Activated naive CD8-positive, alpha-beta T cell treated with anti-CD3 and anti-CD28 coated beads for 36 hours (primary cell): Measurements from ENCODE around the gene POLR2J. TPM values are rescaled to one million over a fixed set of nuclear protein-coding genes. Genes with fewer than 3 reads are reported as not detected.
"Not testable (repeated sequence)": the region's sequence is repeated elsewhere in the genome, so short reads cannot be mapped to it uniquely, and the experiment has no call there.

Experiments used
- DNase-seq: peaks from one replicate; pipeline ENCODE4 v3.0.0; 2021
- H3K27ac Mint-ChIP-seq: one replicate; pipeline ENCODE4 v1.8.0; 2022; ENCODE audit warnings: mild to moderate bottlenecking, moderate library complexity, mixed read lengths
- H3K27me3 Mint-ChIP-seq: one replicate; pipeline ENCODE4 v1.8.0; 2022; ENCODE audit warnings: mild to moderate bottlenecking, mixed read lengths
- H3K36me3 Mint-ChIP-seq: one replicate; pipeline ENCODE4 v1.8.0; 2021; ENCODE audit warnings: mild to moderate bottlenecking, mixed read lengths
- H3K4me1 Mint-ChIP-seq: one replicate; pipeline ENCODE4 v1.8.0; 2021; ENCODE audit warnings: mixed read lengths
- H3K4me3 Mint-ChIP-seq: one replicate; pipeline ENCODE4 v1.8.0; 2022; ENCODE audit warnings: mild to moderate bottlenecking, moderate library complexity, mixed read lengths
- H3K9me3 Mint-ChIP-seq: one replicate; pipeline ENCODE4 v1.8.0; 2022; ENCODE audit warnings: mixed read lengths
- total RNA-seq, 2 experiments: library from RNA; stranded (reverse); gene quantifications; one replicate each; pipeline ENCODE4 v1.2.3, GENCODE V29; 2021

The POLR2J gene
- total RNA-seq, 2 experiments from 2014 or later = 63.5 to 67.1 TPM

DNA sequence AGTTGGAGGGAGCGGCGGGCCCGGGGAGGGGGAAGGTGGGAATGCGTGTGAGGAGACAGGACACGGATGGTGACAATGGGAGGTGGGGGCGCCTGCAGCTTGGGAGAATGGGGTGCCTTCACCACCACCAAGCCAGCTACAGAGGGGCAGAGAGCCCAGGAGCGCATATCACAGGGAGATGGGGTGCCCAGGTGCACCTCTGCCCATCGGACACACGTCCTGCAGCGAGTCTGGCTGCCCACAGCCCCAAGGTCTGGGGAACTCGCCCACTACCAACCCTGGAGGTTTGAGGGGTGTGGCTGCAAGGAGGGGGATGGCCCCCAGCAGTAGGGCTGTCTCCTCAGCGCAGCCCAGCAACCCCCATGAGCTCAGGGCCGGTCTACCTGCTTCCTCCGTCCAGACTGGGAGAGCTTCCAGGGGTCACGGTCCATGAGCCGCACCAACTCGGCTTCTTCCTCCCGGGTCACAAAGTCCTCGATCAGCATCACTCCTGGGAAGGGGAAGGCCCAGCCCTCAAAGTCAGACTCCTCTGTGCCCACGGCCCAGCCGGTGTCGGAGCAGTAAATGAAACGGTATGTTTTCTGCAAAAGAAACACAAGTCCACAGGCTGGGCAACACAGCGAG lies 19.4 kb downstream of the POLR2J start:
- H3K9me3 Mint-ChIP-seq = no peaks in the 10 kb centered on the region
- no peak for DNase-seq
- H3K36me3 Mint-ChIP-seq = peaks cover 2% of the 10 kb centered on the region
- peaks cover 7% of the 10 kb centered on the region for H3K4me1 Mint-ChIP-seq
- H3K27me3 Mint-ChIP-seq = no peaks in the 10 kb centered on the region
- H3K27ac Mint-ChIP-seq = no peak overlapping the region
- H3K4me3 Mint-ChIP-seq = no peak overlapping the region

DNA sequence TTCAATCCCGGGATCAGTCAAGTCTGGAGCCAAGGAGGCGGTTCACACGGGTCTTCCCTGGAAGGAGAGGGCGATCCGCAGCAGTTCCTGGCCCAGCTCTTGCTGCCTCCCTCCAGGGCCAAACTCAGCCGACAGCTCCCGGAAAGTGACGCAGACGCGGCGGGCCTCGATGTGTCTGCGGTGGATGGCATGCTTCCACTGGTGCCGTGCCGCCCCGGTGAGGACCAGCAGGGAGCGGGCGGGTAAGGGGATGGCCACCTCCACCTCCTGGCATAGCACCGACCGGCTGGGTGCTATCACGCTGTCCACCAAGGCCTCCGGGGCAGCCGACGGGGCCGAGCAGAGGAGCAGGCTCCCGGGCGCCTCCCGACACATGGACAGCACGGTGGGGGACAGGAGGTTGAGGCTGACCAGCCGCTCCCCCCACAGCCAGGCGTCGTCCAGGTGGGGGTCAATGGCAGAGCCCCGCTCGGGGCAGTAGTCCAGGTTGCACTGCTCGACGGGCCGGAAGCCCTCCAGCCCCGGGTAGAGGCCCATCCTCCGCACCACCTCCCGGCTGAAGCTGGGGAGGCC lies 21.3 kb downstream of the POLR2J start:
- Mint-ChIP-seq H3K4me1 (no peaks in the 10 kb centered on the region), H3K9me3 (no peaks in the 10 kb centered on the region), H3K4me3 (no peak overlapping the region), H3K36me3 (peaks cover 2% of the 10 kb centered on the region), H3K27ac (no peak overlapping the region), H3K27me3 (no peaks in the 10 kb centered on the region)
- no peak for DNase-seq

DNA sequence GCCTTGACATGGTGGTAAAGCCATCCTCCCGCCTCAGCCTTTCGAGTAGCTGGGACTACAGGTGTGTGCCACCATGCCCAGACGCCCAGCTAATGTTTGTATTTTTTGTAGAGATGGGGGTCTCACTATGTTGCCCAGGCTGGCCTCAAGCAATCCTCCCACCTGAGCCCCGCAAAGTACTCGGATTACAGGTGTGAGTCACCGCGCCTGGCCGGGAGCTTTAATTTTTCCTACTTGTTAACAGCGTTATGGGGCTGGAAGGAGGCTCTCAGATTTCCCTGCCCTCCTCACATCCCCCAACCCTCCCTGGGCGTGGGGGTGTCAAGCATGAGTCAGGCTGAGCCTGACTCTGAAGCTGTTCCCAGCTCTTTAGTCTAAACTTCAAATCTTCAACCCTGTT lies 22.4 kb downstream of the POLR2J start:
- no peaks in the 10 kb centered on the region for H3K4me1 Mint-ChIP-seq

DNA sequence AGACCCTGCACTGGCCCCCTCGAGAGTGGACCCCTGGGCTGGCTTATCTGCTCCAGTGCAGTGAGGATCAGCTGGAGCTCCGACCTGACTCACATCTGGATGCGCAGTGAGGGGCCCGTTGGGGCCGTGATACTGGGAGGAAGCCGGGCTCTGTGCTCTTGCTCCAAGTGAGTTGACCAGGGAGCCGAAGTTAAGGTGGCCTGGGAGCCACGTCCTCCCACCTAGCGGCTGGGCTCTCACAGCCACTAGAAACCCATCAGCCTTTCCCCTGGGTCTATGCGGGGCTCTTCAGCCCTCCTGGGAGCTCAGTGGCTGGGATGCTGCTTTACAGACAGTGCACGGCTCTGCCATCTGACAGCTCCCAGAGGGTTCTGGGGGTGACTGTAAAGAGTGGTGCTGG lies 23.1 kb downstream of the POLR2J start:
- Mint-ChIP-seq H3K27ac (no peak overlapping the region), H3K4me3 (no peak overlapping the region), H3K36me3 (peaks cover 2% of the 10 kb centered on the region), H3K27me3 (no peaks in the 10 kb centered on the region), H3K4me1 (no peaks in the 10 kb centered on the region), H3K9me3 (no peaks in the 10 kb centered on the region)
- DNase-seq = no peak

More for the DNA sequence above, 22.4 kb downstream of the POLR2J start:
- no peaks in the 10 kb centered on the region for H3K27me3 Mint-ChIP-seq
- H3K27ac Mint-ChIP-seq = no peak overlapping the region
- H3K9me3 Mint-ChIP-seq = no peaks in the 10 kb centered on the region
- H3K36me3 Mint-ChIP-seq = peaks cover 2% of the 10 kb centered on the region
- DNase-seq = no peak
- H3K4me3 Mint-ChIP-seq = no peak overlapping the region

DNA sequence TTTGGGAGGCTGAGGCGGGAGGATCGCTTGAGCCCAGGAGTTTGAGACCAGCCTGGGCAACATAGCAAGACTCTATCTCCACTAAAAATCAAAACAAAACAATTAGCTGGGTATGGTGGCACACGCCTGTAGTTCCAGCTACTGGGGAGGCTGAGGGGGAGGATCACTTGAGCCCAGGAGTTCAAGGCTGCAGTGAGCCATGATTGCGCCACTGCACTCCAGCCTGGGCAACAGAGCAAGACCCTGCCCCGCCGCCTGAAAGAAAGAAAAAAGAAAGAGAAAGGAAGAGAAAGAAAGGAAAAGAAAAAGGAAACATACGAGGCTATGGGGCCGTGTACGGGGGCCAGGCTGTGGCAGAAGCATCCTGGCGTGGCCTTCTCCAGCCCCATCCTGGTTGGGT lies 23.8 kb downstream of the POLR2J start:
- H3K4me1 Mint-ChIP-seq, DNase-seq, H3K36me3 Mint-ChIP-seq, H3K27ac Mint-ChIP-seq, H3K4me3 Mint-ChIP-seq, H3K9me3 Mint-ChIP-seq, H3K27me3 Mint-ChIP-seq: not testable (repeated sequence)

DNA sequence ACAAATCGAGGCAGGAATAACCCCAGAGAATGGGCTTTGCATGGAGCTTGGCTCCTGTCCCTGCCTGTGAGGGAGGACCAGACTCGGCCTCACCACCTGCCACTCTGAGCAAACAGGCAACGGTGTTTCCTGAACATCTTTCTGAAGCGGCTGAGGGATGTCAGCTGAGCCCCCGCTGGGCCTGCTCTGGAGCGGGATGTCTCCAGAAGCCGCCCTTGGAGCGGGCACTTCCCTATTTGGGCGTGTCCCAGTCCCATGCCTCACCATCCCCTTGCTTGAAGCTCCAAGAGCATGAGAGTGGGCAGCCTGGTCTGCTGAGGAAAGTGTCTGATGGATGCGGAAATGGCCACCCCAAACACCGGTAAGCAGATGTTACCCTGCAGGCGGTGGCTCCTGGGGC lies 24.3 kb downstream of the POLR2J start:
- H3K27me3 Mint-ChIP-seq = no peaks in the 10 kb centered on the region
- H3K36me3 Mint-ChIP-seq = peaks cover 2% of the 10 kb centered on the region
- no peak overlapping the region for H3K27ac Mint-ChIP-seq
- no peak overlapping the region for H3K4me3 Mint-ChIP-seq
- H3K4me1 Mint-ChIP-seq = no peaks in the 10 kb centered on the region
- no peaks in the 10 kb centered on the region for H3K9me3 Mint-ChIP-seq
- no peak for DNase-seq

DNA sequence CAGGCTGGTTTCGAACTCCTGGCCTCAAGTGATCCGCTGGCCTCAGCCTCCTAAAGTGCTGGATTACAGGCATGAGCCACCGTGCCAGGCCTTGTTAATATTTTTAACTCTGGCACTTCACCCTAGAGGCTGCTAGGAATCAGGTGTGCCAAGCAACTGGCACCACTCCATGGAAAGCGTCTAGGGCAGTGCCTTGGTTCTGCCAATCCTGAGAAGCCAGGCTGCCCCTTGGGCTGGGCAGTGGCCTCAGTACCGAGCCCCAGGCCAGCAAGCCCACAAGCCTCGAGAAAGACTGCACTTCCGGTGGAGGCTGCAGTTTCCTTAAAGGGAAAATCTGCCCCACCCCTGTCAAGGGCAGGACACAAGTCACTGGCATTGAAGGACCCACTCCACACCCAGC lies 25.4 kb downstream of the POLR2J start:
- peaks cover under 1% of the 10 kb centered on the region for H3K4me1 Mint-ChIP-seq
- H3K27ac Mint-ChIP-seq = no peak overlapping the region
- peaks cover 4% of the 10 kb centered on the region for H3K36me3 Mint-ChIP-seq
- H3K27me3 Mint-ChIP-seq = no peaks in the 10 kb centered on the region
- no peak overlapping the region for H3K4me3 Mint-ChIP-seq
- no peaks in the 10 kb centered on the region for H3K9me3 Mint-ChIP-seq
- DNase-seq = no peak

DNA sequence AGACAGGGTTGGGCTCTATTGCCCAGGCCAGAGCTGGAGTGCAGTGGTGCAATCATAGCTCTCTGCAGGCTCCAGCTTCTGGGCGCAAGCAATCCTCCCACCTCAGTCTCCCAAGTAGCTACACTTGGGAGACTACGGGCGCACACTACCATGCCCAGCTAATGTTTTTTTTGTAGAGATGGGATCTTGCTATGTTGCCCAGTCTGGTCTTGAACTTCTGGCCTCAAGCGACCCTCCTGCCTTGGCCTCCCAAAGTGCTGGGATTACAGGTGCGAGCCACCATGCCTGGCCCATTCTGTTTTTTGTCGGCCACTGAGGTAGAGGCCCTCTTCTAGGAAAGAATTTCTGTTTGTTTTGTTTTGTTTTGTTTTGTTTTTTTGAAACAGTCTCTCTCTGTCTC lies 26.3 kb downstream of the POLR2J start:
- H3K4me1 Mint-ChIP-seq = peaks cover 2% of the 10 kb centered on the region
- peaks cover 4% of the 10 kb centered on the region for H3K36me3 Mint-ChIP-seq
- no peaks in the 10 kb centered on the region for H3K27me3 Mint-ChIP-seq
- no peaks in the 10 kb centered on the region for H3K9me3 Mint-ChIP-seq
- DNase-seq = no peak
- H3K4me3 Mint-ChIP-seq = no peak overlapping the region
- H3K27ac Mint-ChIP-seq = no peak overlapping the region

DNA sequence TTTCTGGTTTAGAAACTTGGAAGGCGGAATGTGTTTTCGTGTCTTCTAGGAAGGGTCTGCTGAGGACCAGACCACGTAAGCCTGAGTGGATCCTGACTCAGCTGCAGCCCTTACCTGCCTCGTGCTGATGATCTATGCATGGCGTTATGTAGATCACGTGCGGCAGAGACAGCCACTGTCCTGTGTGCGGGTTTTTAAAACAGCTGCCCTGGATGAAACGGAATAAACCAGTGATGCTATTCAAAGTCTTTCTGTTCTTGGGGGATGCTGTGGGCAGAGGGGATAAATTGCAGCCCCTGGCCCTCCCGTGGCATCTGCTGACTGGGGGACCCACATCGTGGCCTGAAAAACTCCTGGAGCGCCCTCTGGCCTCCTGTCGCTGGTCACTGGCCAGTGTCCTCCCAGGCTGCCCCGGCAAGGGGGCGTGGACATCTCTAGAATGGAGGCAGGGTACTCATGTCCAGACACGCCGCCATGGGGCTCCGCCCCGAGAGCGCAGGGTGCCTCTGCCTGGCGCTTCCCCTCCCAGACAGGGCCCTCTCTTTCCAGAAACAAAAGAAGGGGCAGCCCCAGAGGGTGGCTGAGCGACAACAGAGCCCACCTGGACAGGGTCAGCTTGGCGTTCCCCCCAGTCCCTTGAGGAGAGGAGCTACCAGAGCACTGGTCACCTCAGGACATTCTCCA lies 27.2 kb downstream of the POLR2J start:
- Mint-ChIP-seq H3K27ac (no peak overlapping the region), H3K4me1 (peaks cover 2% of the 10 kb centered on the region), H3K9me3 (no peaks in the 10 kb centered on the region), H3K4me3 (no peak overlapping the region), H3K27me3 (no peaks in the 10 kb centered on the region), H3K36me3 (peaks cover 4% of the 10 kb centered on the region)
- no peak for DNase-seq

DNA sequence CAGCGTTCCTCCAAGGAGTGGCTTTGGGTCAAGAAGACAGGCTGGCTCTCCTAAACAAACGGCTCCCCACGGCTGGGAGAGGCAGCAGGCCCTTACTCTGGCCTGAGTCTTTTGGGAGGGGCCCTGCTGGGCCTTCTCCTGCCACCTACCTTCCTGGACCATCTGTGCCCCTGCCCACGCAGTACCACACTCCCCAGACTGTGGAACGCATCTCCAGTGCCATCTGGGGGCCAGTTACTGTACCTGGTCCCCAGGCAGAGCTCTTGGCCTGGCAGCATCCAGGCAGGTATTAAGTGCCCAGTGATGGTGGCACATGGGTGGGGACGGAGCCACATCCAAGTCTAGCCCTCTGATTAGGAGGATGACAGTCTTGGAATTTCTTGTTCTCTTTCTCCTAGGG lies 28.5 kb downstream of the POLR2J start:
- peak; percentile 42 for DNase-seq
- no peak overlapping the region for H3K27ac Mint-ChIP-seq
- H3K4me3 Mint-ChIP-seq = no peak overlapping the region
- H3K9me3 Mint-ChIP-seq = no peaks in the 10 kb centered on the region
- H3K27me3 Mint-ChIP-seq = no peaks in the 10 kb centered on the region
- H3K4me1 Mint-ChIP-seq = peaks cover 4% of the 10 kb centered on the region
- H3K36me3 Mint-ChIP-seq = peaks cover 4% of the 10 kb centered on the region

DNA sequence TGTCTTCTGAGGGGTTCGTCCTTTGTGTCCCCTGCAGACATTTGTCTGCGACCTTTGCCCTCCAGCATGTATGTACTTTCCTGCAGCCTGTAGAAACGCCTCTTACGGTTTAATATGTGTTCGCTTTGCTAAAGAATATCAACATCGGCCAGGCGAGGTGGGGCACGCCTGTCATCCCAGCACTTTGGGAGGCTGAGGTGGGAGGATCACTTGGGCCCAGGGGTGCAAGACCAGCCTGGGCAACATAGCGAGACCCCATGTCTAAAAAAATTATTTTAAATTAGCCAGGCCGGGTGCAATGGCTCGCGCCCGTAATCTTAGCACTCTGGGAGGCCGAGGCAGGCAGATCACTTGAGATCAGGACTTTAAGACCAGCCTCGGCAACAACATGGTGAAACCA lies 29.6 kb downstream of the POLR2J start:
- DNase-seq = no peak
- H3K4me1 Mint-ChIP-seq = peaks cover 8% of the 10 kb centered on the region
- no peak overlapping the region for H3K4me3 Mint-ChIP-seq
- no peak overlapping the region for H3K27ac Mint-ChIP-seq
- H3K27me3 Mint-ChIP-seq = no peaks in the 10 kb centered on the region
- H3K9me3 Mint-ChIP-seq = no peaks in the 10 kb centered on the region
- H3K36me3 Mint-ChIP-seq = peaks cover 7% of the 10 kb centered on the region

DNA sequence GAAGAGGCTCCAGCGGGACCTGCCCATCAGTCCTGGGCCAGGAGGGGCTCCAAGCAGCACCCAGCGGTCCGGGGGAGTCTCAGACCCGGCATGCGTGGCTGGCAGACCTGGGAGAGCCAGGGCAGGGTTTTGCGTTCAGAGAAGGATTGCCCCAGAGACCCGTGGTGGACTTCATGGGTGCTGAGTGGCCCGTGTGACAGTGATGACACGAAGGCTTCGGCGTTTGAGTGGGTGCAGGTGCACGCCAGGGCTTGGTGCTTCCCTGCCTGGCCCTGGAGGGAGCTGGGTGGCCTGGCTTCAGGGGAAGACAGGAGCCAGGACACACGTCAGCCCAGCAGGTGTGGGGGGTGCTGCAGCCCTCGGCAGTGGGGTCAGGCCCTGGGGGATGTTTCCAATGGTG lies 31.4 kb downstream of the POLR2J start:
- no peak overlapping the region for H3K27ac Mint-ChIP-seq
- H3K36me3 Mint-ChIP-seq = peaks cover 7% of the 10 kb centered on the region
- H3K4me1 Mint-ChIP-seq = peaks cover 10% of the 10 kb centered on the region

DNA sequence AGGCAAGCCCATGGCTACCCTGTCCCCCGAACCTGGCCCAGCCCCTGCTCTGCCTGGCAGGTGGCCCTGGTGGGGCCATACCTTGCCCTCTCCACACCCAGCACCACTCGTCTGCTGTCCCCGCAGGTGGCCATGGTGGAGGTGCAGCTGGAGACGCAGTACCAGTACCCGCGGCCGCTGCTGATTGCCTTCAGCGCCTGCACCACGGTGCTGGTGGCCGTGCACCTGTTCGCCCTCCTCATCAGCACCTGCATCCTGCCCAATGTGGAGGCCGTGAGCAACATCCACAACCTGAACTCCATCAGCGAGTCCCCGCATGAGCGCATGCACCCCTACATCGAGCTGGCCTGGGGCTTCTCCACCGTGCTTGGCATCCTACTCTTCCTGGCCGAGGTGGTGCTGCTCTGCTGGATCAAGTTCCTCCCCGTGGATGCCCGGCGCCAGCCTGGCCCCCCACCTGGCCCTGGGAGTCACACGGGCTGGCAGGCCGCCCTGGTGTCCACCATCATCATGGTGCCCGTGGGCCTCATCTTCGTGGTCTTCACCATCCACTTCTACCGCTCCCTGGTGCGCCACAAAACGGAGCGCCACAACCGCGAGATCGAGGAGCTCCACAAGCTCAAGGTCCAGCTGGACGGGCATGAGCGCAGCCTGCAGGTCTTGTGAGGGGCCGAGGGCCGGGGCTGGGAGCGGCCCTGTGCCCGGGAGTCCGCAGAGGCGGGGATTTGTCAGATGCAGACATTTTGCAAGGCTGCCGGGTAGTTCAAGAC lies 32.1 kb downstream of the POLR2J start:
- H3K36me3 Mint-ChIP-seq = peaks cover 7% of the 10 kb centered on the region
- H3K9me3 Mint-ChIP-seq = no peaks in the 10 kb centered on the region
- H3K4me1 Mint-ChIP-seq = peaks cover 10% of the 10 kb centered on the region
- DNase-seq = no peak
- H3K27ac Mint-ChIP-seq = no peak overlapping the region
- H3K27me3 Mint-ChIP-seq = no peaks in the 10 kb centered on the region
- H3K4me3 Mint-ChIP-seq = no peak overlapping the region

More for the DNA sequence above, 31.4 kb downstream of the POLR2J start:
- DNase-seq = no peak
- no peaks in the 10 kb centered on the region for H3K9me3 Mint-ChIP-seq
- H3K27me3 Mint-ChIP-seq = no peaks in the 10 kb centered on the region
- H3K4me3 Mint-ChIP-seq = no peak overlapping the region

DNA sequence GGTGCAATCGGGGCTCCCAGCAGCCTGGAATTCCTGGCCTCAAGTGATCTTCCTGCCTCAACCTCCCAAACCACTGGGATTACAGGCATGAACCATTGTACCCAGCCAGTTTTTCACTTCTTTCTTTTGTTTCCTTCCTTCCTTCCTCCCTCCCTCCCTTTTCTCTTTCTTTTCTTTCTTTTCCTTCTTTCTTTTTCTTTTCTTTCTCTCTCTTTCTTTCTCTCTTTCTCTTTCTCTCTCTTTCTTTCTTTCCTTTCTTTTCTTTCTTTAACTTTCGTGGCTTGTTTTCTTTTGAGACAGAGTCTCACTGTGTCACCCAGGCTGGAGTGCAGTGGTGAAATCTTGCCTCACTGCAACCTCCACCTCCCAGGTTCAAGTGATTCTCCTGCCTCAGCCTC lies 33.0 kb downstream of the POLR2J start:
- peaks cover 7% of the 10 kb centered on the region for H3K36me3 Mint-ChIP-seq
- no peak overlapping the region for H3K4me3 Mint-ChIP-seq
- H3K4me1 Mint-ChIP-seq = peaks cover 10% of the 10 kb centered on the region
- H3K27me3 Mint-ChIP-seq = no peaks in the 10 kb centered on the region
- H3K27ac Mint-ChIP-seq = no peak overlapping the region
- no peaks in the 10 kb centered on the region for H3K9me3 Mint-ChIP-seq
- DNase-seq = no peak

DNA sequence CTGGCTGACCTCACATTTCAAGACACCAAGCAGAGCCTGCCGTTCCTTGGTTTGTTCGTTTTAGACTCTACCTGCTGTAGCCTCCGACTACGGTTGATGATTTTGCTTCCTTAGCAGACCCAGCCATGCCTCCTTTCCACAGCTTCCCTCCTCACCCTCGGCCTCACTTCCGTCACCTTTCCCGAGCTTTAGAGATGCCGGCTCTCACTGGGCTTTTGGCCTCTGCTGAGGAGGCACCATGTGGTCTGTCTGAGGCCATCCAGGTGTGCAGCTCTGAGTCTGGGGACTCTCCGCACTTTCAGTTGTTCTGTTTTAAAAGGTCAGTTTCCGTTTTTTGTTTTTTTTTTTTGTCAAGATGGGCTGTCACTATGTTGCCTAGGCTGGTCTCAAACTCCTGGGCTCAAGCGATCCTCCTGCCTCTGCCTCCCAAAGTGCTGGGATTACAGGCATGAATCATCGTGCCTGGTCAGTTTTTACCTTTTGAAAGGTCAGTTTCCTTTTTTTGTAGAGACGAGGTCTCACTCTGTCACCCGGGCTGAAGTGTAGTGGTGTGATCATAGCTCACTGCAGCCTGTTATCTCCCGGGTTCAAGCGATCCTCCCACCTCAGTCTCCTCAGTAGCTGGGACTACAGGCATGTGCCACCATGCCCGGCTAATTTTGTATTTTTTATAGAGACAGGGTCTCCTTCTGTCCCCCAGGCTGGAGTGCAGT lies 33.6 kb downstream of the POLR2J start:
- Mint-ChIP-seq H3K9me3 (no peaks in the 10 kb centered on the region), H3K27me3 (no peaks in the 10 kb centered on the region), H3K4me1 (peaks cover 10% of the 10 kb centered on the region), H3K4me3 (no peak overlapping the region), H3K27ac (no peak overlapping the region), H3K36me3 (peaks cover 7% of the 10 kb centered on the region)
- DNase-seq = no peak
